HG03521 (cell line): ENCODE measurements around the gene AMMECR1.
"Not testable (repeated sequence)": the region's sequence is repeated elsewhere in the genome, so short reads cannot be mapped to it uniquely, and the experiment has no call there.

Source experiments
- ATAC-seq: cut with Tn5 transposase; IDR thresholded peaks from one replicate; pipeline ENCODE4 v1.9.1; 2021; ENCODE audit warnings: mild to moderate bottlenecking, moderate library complexity; ENCODE audit not compliant: unreplicated experiment

Gene AMMECR1

GRCh38 chrX:110173192-110174175 is 144.4 kb downstream of the AMMECR1 start:
- ATAC-seq = no peak

GRCh38 chrX:110172215-110172614 is 145.7 kb downstream of the AMMECR1 start:
- peak; percentile 99 for ATAC-seq

- no peak for ATAC-seq
Observed at GRCh38 chrX:110171442-110171841, 146.4 kb downstream of the AMMECR1 start.

- ATAC-seq = no peak
Observed at GRCh38 chrX:110170029-110170428, 147.9 kb downstream of the AMMECR1 start.

- ATAC-seq = no peak
Observed at GRCh38 chrX:110168585-110168984, 149.3 kb downstream of the AMMECR1 start.

GRCh38 chrX:110167952-110168451 is 149.9 kb downstream of the AMMECR1 start:
- ATAC-seq = no peak

- ATAC-seq = no peak
Observed at GRCh38 chrX:110163488-110163887, 154.4 kb downstream of the AMMECR1 start.

- ATAC-seq = no peak
Observed at GRCh38 chrX:110162867-110163266, 155.0 kb downstream of the AMMECR1 start.

- no peak for ATAC-seq
Observed at GRCh38 chrX:110162131-110162530, 155.8 kb downstream of the AMMECR1 start.

GRCh38 chrX:110161361-110161686 is 156.6 kb downstream of the AMMECR1 start:
- ATAC-seq = no peak

- ATAC-seq = no peak
Observed at GRCh38 chrX:110159865-110160264, 158.0 kb downstream of the AMMECR1 start.

GRCh38 chrX:110159235-110159634 is 158.7 kb downstream of the AMMECR1 start:
- no peak for ATAC-seq

GRCh38 chrX:110157444-110157843 is 160.4 kb downstream of the AMMECR1 start:
- no peak for ATAC-seq

GRCh38 chrX:110156167-110156754 is 161.6 kb downstream of the AMMECR1 start:
- no peak for ATAC-seq

- ATAC-seq = no peak
Observed at GRCh38 chrX:110155759-110156158, 162.1 kb downstream of the AMMECR1 start.

GRCh38 chrX:110154328-110154727 is 163.6 kb downstream of the AMMECR1 start:
- not testable (repeated sequence) for ATAC-seq

GRCh38 chrX:110153896-110154295 is 164.0 kb downstream of the AMMECR1 start:
- ATAC-seq = no peak

- ATAC-seq = no peak
Observed at GRCh38 chrX:110153244-110153643, 164.6 kb downstream of the AMMECR1 start.

GRCh38 chrX:110146521-110146920 is 171.4 kb downstream of the AMMECR1 start:
- no peak for ATAC-seq

- ATAC-seq = no peak
Observed at GRCh38 chrX:110145854-110146253, 172.0 kb downstream of the AMMECR1 start.

GRCh38 chrX:110145311-110145710 is 172.6 kb downstream of the AMMECR1 start:
- ATAC-seq = no peak
